GM12891 (cell line): ENCODE results near the gene FAM131B.

Experiments
- PAX5 ChIP-seq: IDR thresholded peaks from 2 replicates; pipeline ENCODE4 v1.6.1; 2011; ENCODE audit warnings: low read length, moderate library complexity, mild to moderate bottlenecking; ENCODE audit not compliant: insufficient read depth, severe bottlenecking
- POLR2A ChIP-seq: IDR thresholded peaks from 2 replicates; pipeline ENCODE4 v1.6.1; 2011; ENCODE audit warnings: low read depth, low read length, control low read depth
- POLR2AphosphoS5 ChIP-seq: IDR thresholded peaks from 2 replicates; pipeline ENCODE4 v1.6.1; 2011; ENCODE audit warnings: low read depth, low read length, control low read depth
- POU2F2 ChIP-seq: IDR thresholded peaks from 2 replicates; pipeline ENCODE4 v1.6.1; 2011; ENCODE audit warnings: low read depth, mild to moderate bottlenecking, control low read depth, low read length, moderate library complexity
- SPI1 ChIP-seq: IDR thresholded peaks from 2 replicates; pipeline ENCODE4 v1.6.1; 2011; ENCODE audit warnings: low read depth, low read length, control low read depth
- TAF1 ChIP-seq: IDR thresholded peaks from 2 replicates; pipeline ENCODE4 v1.6.1; 2011; ENCODE audit warnings: low read depth, low read length, control low read depth

DNA sequence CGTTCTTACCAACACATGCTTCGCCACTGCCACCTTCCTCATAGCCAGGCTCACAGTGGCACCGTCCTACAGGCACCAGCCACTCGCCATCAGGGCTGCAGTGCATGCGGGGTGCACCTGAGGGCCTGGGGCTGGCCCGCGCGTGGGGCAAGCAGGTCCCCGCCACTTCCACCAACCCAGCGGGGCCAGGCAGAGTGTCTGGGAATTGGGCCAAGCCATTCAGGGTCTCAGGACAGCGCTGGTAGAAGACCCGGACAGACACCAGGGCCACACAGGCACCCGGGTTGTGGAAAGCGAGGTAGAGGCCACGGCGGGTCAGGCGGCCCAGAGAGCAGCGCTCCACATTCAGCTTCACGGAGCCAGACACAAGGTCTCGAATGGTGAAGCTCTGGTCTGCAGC is 37.1 kb upstream of the FAM131B start:
- TF ChIP-seq POLR2AphosphoS5 (no peak), POLR2A (no peak), TAF1 (no peak), PAX5 (no peak), SPI1 (no peak), POU2F2 (no peak)
